Islet precursor cell (in vitro differentiated cells): ENCODE data around the gene RSPO4.

Experiments used
- DNase-seq: peaks from one replicate; pipeline ENCODE4 v3.0.0-alpha.2; 2018

The RSPO4 gene

GRCh38 chr20:967796-968742 is 34.0 kb downstream of the RSPO4 start:
- no peak for DNase-seq

GRCh38 chr20:965956-966355 is 36.2 kb downstream of the RSPO4 start:
- DNase-seq = no peak

- no peak for DNase-seq
These were observed 38.3 kb downstream of the RSPO4 start for GRCh38 chr20:963795-964194.

- DNase-seq = no peak
These were observed 39.4 kb downstream of the RSPO4 start for GRCh38 chr20:962683-963082.

GRCh38 chr20:962223-962622 is 39.9 kb downstream of the RSPO4 start:
- DNase-seq = no peak

GRCh38 chr20:961768-962167 is 40.3 kb downstream of the RSPO4 start:
- DNase-seq = no peak

GRCh38 chr20:959996-960615 is 42.0 kb downstream of the RSPO4 start:
- DNase-seq = no peak

DNA sequence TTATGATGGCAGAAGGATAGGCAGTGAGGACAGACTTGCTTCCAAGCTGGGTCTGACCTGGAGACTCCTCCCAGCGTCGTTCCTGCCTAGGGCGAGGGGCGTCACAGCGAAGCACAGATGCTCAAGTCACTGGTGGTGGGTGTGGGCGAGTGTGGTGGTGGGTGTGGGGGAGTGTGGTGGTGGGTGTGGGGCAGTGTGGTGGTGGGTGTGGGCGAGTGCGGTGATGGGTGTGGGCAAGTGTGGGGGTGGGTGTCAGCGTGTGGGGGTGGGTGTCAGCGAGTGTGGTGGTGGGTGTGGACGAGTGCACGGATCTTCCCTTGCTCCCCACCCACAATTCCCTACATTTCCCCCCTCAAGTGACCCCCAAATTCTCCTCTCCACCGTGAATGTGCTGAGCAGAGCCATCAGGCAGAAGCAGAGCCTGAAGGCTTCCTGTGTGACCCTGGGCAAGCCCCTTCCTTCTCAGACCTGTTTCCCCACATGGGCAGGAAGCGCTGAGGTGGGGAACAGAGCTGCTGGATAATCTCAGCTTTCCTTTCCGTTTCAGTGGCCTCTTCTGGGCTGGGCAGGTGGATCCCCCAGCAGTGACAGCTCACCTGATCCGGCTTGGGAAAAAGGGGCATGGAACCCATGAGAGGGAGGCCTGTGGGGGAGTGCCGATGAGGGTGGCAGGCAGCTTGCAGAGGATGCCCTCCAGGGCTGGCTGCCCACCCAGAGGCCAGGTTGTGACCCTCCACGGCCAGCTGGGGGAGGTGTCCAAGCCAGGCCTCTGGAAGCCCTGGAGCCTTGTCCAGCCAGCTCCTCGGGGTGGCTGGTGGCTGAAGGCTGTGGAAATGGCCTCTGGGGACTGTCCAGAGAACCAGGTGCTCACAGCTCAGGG is 42.9 kb downstream of the RSPO4 start:
- no peak for DNase-seq

DNA sequence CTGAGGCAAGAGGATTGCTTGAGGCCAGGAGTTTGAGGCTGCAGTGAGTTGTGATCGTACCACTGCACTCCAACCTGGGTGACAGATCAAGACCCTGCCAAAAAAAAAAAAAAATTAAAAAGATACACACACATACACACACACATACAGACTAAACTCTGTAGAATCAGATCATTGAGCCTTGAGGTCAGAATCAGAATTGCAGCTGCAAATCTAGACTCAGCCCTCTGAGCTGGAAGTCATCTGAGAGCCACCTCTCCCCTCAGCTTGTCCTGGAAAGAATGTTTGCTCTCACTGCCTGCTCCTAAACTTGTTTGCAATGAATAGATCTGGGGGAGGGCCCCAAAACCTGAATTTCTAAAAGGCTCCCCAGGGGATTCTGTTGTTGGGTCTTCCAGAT is 44.6 kb downstream of the RSPO4 start:
- no peak for DNase-seq

GRCh38 chr20:956330-956951 is 45.7 kb downstream of the RSPO4 start:
- DNase-seq = peak; percentile 88

- no peak for DNase-seq
These were observed 46.5 kb downstream of the RSPO4 start for GRCh38 chr20:955656-956055.

- no peak for DNase-seq
These were observed 47.0 kb downstream of the RSPO4 start for GRCh38 chr20:955111-955510.

GRCh38 chr20:953742-954141 is 48.4 kb downstream of the RSPO4 start:
- peak; percentile 67 for DNase-seq

- DNase-seq = peak; percentile 25
These were observed 49.8 kb downstream of the RSPO4 start for GRCh38 chr20:952196-952795.

DNA sequence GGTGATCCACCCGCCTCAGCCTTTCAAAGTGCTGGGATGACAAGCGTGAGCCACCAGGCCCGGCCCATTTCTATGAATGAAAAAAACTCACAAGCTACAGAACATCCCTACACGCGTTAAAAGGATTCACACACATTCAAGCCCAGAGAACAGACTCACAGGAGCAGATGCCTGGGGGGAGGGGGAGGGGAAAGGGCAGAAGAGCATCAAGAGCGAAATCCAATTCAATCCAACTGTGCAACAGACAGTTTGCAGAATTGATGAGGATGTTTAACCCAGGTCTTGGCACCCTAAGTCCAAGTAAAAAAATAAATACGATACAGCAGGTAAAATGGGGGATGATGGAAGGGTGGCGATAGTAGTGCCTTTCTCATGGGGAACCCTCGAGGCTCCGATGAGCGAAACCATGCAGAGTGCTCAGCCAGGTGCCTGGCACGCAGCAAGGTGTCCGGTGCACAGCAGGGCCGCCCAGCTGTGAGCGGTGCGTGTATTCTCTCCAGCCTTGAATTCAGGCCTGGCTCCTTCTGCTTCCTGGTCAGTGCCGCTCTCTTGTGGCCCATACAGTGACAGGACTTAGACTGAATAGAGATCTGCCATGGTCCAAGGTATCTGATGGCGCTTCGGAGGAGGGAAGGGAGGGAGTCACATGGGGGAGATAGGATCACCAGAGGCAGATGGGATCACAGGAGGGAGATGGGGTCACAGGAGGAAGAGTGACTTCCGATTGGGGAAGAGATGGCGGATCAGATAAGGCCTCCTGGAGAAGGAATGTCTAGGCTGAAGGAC is 50.5 kb downstream of the RSPO4 start:
- peak; percentile 39 for DNase-seq

DNA sequence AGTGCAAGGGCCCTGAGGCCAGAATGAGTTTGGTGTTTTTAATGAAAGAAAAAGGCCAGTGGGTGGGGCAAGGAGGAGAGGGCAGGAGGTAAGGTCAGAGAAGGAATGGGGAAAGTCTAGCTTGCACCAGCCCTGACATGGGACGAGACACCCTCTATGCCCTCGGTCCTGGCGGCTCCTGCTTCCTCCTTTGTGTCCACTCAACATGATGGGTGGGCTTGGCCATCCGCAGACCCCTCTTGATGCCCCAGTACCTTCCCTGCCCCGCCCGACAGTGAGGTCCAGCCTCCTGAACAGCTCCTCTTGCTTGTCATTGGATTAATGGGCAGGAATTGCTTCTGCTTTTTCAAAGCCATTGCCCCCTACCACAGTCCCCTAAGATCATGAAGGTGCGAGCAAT is 52.4 kb downstream of the RSPO4 start:
- DNase-seq = peak; percentile 34

DNA sequence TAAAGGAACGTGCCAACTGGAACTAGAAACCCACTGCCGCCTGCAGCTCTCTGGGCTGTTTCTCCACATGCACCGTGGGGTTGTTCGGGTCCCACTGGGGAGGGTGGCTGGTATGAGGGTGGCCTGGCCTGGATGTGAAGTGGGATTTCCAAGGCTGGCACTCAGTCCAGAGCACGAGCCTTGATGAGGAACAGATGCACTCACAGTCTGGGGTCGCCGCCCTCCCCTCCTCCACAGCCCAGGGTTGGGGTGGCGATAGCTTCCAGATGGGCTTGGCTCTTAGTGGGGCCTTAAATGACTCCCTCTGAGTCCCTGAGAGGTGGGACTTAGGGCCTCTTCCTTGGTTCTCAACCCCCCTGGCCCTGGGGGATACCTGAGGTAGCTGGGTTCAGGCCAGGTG is 55.3 kb downstream of the RSPO4 start:
- DNase-seq = no peak

DNA sequence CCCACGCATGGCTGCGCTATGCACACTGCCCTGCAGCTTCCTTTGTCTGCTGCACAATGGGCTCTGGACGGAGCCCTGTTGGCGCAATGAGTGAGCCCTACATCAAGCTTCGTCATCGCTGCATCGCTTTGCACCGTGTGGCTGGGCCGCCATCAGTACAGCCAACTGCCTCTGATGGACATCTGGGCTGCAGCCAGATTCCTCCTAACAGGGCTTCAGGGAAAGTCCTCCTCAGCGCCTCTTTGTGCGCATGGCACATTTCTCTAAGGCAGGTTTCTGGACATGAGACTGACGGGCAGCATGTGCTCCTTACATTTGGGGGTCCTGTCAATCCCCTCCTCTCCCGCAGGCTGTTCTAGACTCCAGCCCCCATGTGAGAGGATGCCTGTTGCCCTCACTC is 56.3 kb downstream of the RSPO4 start:
- no peak for DNase-seq

GRCh38 chr20:944774-945410 is 57.2 kb downstream of the RSPO4 start:
- peak; percentile 56 for DNase-seq

DNA sequence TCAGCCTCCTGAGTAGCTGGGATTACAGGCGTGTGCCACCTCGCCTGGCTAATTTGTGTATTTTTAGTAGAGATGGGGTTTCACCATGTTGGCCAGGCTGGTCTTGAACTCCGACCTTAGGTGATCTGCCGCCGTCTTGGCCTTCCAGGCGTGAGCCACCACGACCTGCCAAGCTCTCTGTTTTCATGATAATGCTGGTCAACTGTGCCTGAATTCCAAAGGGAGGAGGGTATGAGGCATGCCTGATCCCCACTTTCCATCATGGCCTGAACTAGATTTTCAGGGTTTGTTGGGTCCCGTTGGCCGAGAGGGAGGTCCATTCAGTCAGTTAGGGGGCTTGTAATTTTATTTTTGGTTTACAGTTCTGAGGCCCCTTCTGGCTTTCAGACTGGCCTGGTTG is 58.0 kb downstream of the RSPO4 start:
- DNase-seq = peak; percentile 14

DNA sequence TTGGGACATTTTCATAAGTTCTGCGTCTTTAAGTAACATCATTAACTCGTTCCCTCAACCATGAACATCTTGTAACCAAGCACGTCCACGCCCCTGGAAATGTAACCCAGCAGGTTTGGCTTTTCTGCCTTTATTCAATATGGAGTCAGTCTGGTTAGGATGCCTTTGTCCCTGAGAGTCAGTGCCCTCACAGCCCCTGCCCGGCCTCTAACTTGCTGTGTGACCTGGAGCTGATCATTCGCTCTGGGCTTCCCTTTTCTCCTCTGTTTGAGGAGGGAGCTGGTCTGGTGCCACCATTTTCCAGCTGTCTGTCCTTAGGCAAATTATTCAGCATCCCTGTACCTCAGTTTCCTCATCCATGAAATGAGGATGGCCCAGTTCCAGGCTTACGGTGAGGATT is 59.5 kb downstream of the RSPO4 start:
- DNase-seq = peak; percentile 32
